GM21723 (cell line): ENCODE results near the gene ATRNL1.
"Not testable (repeated sequence)": the region's sequence is repeated elsewhere in the genome, so short reads cannot be mapped to it uniquely, and the experiment has no call there.

Source experiments
- ATAC-seq: cut with Tn5 transposase; IDR thresholded peaks from one replicate; pipeline ENCODE4 v1.9.1; 2021; ENCODE audit warnings: mild to moderate bottlenecking, moderate library complexity; ENCODE audit not compliant: unreplicated experiment

ATRNL1 gene

GRCh38 chr10:115092258-115092554 is 959 bp upstream of the ATRNL1 start:
- ATAC-seq, result peak; percentile 24

GRCh38 chr10:115092555-115093285 is 445 bp upstream of the ATRNL1 start:
- peak; percentile 78 for ATAC-seq

GRCh38 chr10:115093776-115094408 is 727 bp downstream of the ATRNL1 start:
- ATAC-seq, result peak; percentile 61

GRCh38 chr10:115094416-115095140 is 1.4 kb downstream of the ATRNL1 start:
- no peak for ATAC-seq

- no peak for ATAC-seq
These were observed 2.6 kb downstream of the ATRNL1 start for GRCh38 chr10:115095758-115096157.

GRCh38 chr10:115103700-115104099 is 10.5 kb downstream of the ATRNL1 start:
- ATAC-seq, result no peak

GRCh38 chr10:115105411-115105810 is 12.2 kb downstream of the ATRNL1 start:
- ATAC-seq, result not testable (repeated sequence)

- ATAC-seq, result no peak
These were observed 14.7 kb downstream of the ATRNL1 start for GRCh38 chr10:115107830-115108229.

- no peak for ATAC-seq
These were observed 24.1 kb downstream of the ATRNL1 start for GRCh38 chr10:115117301-115117700.

GRCh38 chr10:115118346-115118745 is 25.2 kb downstream of the ATRNL1 start:
- ATAC-seq, result peak; percentile 52

GRCh38 chr10:115125505-115125904 is 32.3 kb downstream of the ATRNL1 start:
- ATAC-seq, result no peak

GRCh38 chr10:115129752-115130151 is 36.6 kb downstream of the ATRNL1 start:
- ATAC-seq, result no peak

- no peak for ATAC-seq
These were observed 43.5 kb downstream of the ATRNL1 start for GRCh38 chr10:115136616-115137015.

GRCh38 chr10:115141254-115141653 is 48.1 kb downstream of the ATRNL1 start:
- no peak for ATAC-seq

- ATAC-seq, result no peak
These were observed 64.2 kb downstream of the ATRNL1 start for GRCh38 chr10:115157357-115157756.

- ATAC-seq, result no peak
These were observed 70.0 kb downstream of the ATRNL1 start for GRCh38 chr10:115163129-115163528.

- no peak for ATAC-seq
These were observed 71.1 kb downstream of the ATRNL1 start for GRCh38 chr10:115164220-115164619.

GRCh38 chr10:115167751-115168150 is 74.6 kb downstream of the ATRNL1 start:
- no peak for ATAC-seq

- peak; percentile 56 for ATAC-seq
These were observed 78.3 kb downstream of the ATRNL1 start for GRCh38 chr10:115171392-115171960.

GRCh38 chr10:115173915-115174443 is 80.8 kb downstream of the ATRNL1 start:
- no peak for ATAC-seq

GRCh38 chr10:115207276-115207675 is 114.1 kb downstream of the ATRNL1 start:
- ATAC-seq, result not testable (repeated sequence)
